HPDE6-E6E7 (cell line): ENCODE results near the gene LYVE1.
"Not testable (repeated sequence)": the region's sequence is repeated elsewhere in the genome, so short reads cannot be mapped to it uniquely, and the experiment has no call there.

Experiments
- DNase-seq: peaks from one replicate; pipeline ENCODE4 v3.0.0; 2011; ENCODE audit warnings: missing footprints; ENCODE audit errors: extremely low spot score

Gene LYVE1, protein sequence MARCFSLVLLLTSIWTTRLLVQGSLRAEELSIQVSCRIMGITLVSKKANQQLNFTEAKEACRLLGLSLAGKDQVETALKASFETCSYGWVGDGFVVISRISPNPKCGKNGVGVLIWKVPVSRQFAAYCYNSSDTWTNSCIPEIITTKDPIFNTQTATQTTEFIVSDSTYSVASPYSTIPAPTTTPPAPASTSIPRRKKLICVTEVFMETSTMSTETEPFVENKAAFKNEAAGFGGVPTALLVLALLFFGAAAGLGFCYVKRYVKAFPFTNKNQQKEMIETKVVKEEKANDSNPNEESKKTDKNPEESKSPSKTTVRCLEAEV

DNA sequence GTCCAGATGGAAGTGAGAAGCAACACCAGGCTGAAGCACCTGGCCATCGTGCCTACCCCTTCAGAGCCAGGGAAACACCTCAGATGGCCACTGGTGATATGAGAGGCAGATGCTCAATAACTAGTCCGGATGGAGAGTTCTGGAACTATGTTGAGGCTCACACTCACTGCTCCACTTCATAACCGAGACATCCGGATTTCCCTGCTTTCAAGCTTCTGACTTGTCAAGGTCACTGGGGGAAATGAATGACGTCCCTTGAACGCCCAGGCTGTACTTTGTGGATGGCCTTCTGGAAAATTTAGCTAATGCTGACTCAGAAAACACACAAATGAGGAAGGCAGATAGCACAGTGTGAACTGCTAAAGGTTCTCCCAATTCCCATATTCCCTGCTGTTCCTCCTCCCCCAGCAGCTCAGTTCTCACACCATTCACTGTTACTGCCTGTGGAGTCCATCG is at the start of gene LYVE1:
Gene LYVE1, minus strand, starts transcription at position 180 of the 456 bp plus-strand sequence. Its CDS starts 133 bp downstream, at position 47.
- DNase-seq: no peak

DNA sequence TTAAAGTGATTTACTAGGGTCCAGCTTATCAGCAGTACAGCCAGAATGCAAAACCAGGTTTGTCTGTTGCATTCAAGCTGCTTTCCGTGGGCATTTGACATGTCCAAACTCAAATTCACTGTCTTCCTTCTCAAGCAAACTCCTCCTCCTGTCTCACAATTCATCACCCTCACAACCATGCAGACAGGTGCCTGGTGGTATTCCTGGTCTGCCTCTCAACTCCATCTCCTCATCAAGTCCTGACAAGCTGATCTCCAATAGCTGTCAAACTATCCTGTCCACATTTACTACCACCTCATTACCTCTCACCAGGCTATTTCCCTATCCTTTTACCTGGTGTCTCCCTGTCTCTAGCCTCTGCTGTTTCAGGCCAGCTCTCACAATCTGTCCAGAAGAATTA is 49.1 kb upstream of the LYVE1 start:
- no peak for DNase-seq

DNA sequence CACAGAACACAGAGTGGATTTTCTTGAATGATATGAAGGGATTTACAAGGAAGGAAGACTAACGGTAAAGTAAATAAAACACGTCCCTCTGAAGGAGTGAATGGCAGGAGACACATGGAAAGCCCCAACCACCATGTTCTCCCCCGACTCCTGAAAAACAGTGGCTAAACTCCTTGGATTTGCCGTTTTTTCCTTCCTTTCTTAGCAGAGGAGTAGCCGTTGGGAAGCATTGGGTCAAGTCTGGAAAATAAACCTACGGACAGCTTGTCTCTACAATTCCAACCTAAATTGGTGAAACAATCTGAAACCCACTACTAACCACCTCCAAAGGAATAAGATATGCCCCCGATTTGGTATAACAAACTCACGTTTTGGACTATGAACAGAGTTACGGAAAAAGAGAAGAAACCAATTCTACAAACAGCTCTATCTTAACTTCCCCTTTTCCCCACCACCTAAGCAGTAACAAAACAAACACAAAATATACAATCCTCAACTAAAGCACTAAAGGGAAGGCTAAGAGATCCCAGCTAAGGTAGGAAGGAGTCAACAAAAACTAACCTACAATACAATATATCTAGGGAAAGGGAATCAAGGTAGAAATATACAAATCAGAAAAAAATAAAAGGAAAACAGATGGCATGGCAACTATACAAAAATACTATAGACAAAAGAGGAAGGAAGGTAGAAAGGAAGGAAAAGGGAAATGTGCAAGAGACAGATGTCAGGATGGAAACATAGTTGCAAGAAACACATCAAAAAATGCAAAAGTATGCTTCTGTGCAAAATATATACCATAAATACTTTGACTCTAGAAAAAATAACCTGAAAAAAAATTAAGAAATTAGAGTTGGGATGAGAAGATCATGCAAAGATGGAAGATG is 43.8 kb upstream of the LYVE1 start:
- DNase-seq: no peak

DNA sequence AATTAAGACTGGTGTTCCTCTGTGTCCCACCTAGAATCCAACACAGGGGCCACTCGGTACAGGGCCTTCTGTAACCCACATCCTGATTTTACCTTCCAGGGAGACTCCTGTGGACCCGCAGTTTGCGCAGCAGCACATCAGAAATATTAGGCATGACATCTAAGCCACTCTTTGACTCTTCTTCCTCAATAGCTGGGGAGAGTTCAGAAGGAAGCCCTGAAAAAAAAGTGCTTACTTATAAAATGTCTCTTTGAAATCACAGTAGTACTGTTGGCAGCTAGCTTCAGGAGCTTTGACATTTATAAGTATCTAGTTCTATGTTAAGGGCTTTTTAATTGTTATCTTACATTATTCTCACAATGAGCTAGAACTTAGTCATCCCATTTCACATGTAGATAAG is 41.2 kb upstream of the LYVE1 start:
- no peak for DNase-seq

DNA sequence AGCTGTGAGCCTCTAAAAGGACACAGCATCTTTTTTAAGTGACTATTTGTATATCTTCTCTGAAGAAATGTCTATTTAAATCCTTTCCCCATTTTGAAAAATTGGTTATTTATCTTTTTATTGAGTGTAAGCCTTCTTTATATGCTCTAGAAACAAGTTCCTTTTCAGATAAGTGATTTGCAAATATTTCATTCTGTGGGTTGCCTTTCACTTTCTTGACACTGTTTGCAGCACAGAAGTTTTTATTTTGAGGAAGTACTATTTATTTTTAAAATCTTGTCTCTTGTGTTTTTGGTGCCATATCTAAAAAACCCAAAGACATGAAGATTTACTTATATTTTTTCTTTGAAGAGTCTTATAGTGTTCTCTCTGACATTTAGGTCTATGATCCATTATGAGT is 40.1 kb upstream of the LYVE1 start:
- no peak for DNase-seq

DNA sequence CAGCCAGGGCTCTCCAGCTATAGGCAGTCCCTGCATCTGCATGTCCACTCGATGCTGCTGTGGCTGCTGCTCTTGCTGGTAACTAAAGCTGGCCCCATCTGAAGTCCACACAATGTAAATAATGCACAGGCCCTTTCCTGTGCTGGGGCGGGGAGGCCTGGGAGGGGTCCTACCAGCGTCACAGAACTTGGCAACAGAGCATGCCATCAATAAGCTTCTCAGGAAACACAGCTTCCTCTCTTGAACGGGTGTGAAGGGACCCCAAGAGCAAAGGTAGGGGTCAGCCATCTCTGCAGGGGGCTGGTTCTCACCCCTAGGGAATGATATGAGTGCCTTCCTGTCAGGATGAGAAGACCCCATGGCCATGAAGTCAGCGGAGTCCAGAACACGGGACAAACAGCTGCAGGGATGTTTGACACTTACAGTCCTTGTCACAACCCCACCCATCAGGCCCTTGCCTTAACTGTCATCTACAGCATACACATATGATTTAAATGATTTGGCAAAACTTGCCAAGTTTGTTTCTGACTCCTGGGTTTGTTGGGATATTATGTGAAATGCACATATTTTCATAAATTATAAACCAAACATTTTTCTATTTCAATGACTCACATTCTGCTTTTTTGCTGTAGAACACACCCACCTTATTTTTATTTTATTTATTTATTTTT is 39.1 kb upstream of the LYVE1 start:
- no peak for DNase-seq

DNA sequence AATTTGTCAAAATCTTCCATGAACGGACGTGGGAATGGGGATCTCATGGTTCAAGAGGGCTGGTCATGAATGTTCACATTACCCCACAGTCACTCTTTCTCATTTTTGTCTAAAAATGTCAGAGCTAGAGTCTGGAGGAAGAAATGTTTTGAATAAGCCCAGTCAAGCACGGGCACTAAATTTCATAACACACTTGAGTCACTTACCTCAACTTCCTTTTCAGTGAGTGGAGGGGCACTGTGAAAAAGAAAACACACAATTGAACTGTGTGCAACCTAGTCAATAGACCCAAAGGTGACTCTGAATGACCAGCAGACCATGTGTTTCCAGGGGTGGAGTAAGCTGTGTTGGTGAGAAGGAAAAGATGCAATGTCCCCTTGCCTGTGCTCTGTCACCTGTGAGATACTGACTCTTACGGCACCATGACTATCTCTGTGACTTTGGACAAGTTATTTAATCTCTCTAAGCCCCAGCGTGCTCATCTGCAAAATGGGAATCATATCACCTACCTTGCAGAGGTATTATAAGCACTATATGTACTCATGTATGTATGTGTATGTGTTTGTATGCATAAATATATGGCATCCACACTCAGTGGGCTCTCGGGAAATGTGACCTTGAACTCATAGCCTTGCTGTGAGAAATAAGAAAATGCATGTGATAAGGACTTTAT is 38.2 kb upstream of the LYVE1 start:
- no peak for DNase-seq

DNA sequence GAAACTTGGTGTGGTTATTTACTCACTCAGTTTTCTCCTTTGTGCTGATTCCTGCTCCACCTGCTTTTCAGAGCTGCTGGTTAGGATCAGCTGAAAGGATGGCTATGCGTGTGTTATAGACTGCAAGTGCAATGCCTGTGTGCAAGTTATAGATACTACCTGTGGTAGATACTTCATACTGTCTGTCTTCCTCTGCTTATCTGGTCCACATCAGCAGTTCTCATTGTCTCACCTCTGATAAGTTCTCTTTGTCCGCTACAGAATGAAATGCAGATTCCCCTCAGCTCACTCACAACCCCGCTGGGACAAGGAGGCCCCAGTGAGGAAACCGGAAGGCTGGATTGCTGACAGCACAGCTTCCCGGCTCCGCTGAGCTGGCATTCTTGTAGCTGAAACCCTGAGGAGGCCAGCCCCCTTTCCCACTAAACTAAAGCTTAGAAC is 37.5 kb upstream of the LYVE1 start:
- no peak for DNase-seq

DNA sequence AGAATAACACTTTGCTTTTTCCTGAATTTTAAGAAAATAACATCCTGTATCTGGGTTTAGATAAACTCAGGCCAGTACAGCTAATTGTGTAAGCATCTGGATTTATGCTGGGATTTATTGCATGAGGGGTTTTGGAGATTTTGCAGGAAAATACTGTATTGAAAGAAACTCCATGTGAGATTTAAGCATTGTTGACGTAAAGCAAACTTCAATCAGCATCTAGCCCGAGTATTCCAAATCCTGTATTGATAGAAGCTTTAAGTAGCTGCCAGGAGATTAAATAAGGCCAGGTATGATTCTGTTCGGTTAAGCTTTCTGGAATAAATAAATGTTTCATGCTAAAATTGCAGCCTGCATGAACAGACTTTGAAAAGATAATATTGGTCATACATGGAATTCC is 36.3 kb upstream of the LYVE1 start:
- DNase-seq: no peak

DNA sequence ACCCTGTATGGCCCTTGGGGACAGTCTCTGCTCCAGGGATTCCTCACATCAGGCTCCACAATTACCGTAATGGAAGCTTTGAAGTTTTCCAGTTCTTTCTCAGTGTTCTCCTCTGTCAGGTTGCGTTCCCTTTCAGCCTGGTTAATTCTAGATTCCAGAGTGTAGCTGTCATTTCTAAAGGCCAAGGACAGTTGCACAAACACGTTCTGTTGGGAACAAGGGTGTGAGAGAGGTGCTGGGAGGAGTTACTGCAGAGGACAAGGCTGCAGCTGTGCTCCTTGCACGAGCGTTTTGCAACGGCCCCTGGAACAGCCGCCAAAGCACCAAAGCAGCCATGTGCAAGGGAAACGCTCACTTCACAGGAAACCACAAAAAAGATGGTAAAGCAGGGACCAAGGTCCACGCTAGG is 35.9 kb upstream of the LYVE1 start:
- DNase-seq: no peak

DNA sequence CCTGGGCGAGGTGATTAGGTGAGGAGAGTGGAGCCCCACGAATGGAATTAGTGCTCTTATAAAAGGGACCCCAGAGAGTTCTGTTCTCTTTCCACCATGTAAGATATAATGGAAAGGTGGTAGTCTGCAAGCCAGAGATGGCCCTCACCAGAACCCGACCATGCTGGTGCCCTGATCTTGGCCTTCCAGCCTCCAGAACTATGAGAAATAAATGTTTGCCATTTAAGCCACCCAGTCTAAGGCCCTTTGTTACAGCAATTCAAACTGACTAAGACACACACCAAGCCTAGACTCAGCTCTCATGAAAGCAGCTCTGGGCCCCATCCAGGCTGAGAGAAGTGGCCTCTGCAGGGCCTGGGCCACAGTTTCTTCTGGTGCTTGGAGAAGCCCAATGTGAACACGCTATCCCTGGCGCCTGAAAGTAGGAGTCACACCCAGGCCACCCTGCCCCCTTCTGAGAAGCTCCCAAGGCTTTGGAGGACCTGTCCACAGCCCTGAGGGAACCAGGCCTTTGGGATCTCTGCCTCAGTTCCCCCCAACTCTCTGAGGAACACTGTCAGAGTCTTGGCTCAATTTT is 35.3 kb upstream of the LYVE1 start:
- DNase-seq: no peak

DNA sequence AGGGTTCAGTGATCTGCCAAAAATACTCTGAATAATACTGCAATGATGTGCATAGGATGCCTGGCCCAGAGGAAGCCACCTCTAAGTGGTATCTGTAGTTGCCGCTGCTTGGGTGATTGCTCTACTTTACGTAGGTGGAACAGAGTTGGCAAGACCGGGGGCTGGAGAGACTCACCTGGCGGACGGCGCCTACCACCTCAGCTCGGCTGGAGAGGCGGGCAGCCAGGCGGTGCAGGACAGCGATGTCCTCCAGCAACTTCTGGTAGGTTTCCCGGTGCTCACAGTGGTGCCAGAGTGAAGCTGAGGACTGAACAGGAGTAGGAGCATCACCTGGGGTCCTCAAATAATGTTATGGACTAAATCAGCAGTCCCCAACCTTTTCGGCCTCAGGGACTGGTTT is 34.5 kb upstream of the LYVE1 start:
- no peak for DNase-seq

DNA sequence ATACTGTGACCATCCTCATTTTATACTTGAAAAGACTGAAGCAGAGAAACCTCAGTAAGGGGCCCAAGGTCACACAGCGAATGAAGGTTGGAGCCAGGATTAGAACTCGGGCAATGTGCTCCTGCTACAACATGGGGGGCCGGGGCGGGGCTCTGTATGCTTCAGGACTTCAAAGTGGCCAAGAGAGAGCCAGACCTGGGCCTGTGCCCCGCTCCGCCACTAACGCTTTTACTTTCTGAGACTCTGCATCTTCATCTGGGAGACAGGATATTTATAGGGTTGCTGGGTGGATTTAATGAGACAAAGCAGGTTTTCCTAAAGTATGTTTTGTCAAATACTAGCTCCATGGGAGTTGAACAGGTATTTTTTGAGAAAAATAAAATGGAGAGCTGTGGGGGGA is 33.9 kb upstream of the LYVE1 start:
- DNase-seq: no peak

DNA sequence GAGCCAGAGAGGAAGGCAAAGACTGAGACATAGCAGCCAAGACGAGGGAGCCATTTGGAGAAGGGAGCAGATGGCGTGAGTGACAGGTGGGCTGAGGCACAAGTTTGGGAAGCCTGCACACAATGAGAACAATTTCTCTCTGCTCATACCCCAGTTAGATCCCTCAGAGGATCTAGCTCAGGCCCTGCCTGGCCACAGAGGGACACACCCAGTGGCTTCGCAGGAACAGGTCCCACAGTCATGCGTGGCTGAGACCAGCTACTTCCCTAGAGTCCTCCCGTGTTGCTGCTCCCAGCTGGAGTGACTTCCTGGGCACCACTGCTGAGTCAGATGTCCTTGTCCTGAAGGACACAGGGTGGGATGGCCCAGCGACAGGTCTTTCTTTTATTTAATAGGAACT is 33.4 kb upstream of the LYVE1 start:
- no peak for DNase-seq

DNA sequence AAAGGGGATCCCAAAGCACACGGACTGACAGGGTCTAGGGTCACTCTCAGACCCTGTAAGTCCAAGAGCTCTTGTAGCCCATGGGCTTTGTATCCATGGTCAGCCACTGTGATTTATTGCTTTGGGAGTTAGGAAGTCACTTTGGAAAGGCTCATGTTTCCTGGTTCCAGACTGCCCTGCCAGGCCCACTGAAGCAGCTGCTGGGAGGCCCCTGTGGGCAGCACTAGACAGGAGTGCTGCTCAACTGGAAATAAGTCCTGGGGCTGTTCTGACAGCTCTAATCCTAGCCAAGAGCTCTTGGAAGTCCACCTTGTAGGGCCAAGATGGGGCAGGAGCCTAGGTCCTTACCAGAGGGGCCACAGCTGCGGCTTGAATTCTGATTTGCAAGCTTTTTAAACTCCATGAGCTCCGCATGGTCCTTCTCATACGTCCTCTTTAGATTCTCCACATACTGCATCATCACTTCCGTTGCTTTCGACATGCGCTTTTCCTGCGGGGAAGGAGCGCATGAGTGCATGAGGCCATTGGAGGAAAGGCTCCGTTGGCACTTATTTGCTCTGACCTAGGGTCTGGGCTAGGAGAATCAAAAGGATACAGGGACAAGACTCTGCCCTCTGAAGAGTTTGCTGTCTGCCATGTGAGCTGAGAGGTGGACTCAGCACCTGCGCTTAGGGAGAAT is 32.2 kb upstream of the LYVE1 start:
- DNase-seq: no peak

DNA sequence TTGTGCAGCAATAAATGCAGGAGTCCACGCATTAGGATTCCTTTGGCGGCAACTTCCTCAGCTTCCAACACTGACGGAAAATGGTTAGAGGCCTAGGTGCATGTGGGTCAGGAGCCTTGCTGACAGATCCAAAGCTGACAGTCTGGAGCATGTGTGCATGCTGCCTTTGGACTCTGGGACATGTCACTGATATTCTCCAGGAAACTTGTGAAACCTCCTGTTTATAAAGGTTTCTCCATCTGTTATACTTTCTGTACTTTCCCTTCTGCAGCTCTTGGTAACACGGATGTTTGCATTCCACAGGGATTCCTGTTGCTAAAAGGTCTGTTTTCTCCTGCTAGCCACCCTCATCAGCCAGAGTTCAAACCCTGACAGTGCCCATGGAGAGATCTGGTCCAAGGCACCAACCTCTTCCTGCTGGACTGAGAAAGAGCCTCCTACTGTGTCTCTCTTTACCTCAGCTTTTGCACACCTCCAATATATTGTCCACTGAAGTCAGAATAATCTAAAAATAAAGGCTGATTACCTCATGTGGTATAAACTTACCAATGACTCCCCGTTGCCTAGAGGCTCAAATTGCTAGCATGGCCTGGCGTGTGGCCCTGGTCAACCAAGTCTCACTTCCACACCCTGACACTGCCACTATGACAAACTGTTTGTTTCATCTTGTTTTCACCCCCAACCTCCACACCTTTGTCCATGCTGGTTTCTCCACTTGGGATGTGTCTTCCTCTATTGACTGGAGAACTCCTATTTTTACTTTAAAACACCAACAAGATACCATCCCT is 31.1 kb upstream of the LYVE1 start:
- DNase-seq: no peak

DNA sequence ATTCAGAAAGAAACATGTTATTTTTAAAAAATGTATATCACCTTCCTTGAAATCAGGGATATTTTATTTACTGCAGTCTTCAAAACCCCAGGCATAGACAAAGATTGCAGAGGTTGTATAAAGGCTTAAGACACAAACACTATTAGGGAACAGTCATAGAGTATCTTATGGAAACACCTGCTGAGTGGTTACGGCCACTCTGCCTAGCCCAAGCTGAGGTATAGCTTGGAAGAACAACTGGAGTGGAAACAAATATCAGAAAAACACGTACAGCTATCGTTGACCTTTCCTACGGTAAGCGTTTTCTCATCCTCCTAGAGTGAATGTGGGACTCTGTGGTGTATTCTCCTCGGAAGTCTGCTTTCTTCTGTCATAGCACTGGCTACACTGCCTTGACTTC is 30.4 kb upstream of the LYVE1 start:
- DNase-seq: no peak

DNA sequence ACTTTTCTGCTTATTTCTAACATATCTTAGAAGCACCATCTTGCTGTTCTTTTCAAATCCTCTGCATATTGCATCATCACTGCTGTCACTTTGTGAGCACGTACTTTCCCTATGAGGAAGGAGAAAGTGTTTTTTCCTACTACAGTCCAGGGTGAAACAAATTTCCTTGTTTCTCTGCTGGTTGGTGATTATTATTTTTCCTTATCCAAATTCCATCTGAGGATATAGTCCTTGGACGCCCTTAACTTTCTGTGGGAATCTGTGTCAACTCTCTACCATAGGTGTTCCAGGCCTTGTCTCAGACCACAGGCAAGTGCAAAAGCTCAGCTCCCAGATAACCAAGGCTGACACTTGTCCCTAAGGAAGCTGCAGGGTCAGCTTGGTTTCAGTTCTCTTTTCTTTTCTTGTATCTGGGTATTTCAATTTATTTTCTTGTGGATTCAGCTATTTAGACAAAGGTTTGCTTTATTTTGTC is 29.4 kb upstream of the LYVE1 start:
- DNase-seq: no peak

DNA sequence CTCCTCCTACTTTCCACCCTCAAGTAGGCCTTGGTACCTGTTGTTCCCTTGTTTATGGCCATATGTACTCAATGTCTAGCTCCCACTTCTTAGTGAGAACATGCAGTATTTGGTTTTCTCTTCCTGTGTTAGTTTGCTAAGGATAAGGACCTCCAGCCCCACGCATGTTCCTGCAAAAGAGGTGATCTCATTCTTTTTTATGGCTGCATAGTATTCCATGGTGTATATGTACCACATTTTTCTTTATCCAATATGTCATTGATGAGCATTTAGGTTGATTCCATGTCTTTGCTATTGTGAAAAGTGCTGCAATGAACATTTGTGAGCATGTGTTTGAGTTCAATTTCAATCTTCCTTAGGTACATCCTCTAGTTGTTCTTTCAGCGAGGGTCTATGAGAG is 27.4 kb upstream of the LYVE1 start:
- DNase-seq: not testable (repeated sequence)

DNA sequence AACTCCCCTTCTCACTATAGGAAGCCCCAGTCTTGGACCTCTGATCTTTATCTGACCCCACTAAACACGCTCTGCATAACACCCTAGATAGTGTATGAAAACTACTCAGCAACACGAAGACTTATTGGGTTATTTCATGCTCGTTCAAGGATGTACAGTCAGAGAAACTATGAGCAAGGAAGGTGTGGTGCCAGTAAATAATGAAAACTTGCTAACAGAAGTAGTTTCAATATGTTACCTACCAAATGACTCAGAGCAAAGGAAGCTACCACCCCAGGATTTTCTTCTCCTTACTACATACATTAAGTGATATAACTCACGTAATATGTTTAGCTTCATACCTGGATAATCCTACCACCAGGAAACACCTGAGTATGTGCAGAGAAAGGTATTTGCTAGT is 25.9 kb upstream of the LYVE1 start:
- DNase-seq: peak; percentile 79
